ENCODE data around the gene PHF21A.
A peak's percentile ranks its signal among the peaks of the same experiment; 100 is the strongest.

PHF21A gene

GRCh38 chr11:45922425-45923082 is 198.7 kb downstream of the PHF21A start, which contains the start of gene LARGE2:
LARGE2 (plus strand) TSS chr11:45922656; CDS start chr11:45922883, 227 bp downstream.
- H3K4me1 Mint-ChIP-seq = peaks cover 36% of the 10 kb centered on the region
- ATAC-seq (replicated peaks; ENCODE audit: extremely low read depth, poor library complexity, severe bottlenecking) (no peak), DNase-seq (ENCODE audit: low spot score in 2 of 2) (no peak)
- no peak within 1 kb of the TSS for H3K27ac Mint-ChIP-seq (ENCODE audit: low read depth)
- peak within 1 kb of the TSS; percentile 83 for H3K4me3 Mint-ChIP-seq
- H3K27me3 Mint-ChIP-seq = no peaks in the 10 kb centered on the region
- peaks cover 10% of the 10 kb centered on the region for H3K36me3 Mint-ChIP-seq (ENCODE audit: insufficient read depth)
- H3K9me3 Mint-ChIP-seq = no peaks in the 10 kb centered on the region

- peaks cover 10% of the 10 kb centered on the region for H3K36me3 Mint-ChIP-seq (ENCODE audit: insufficient read depth)
- ATAC-seq (replicated peaks; ENCODE audit: extremely low read depth, poor library complexity, severe bottlenecking) = no peak
- H3K4me1 Mint-ChIP-seq = peaks cover 30% of the 10 kb centered on the region
- no peak for DNase-seq (ENCODE audit: low spot score in 2 of 2)
- H3K27ac Mint-ChIP-seq (ENCODE audit: low read depth) = no peak overlapping the region
- H3K9me3 Mint-ChIP-seq = no peaks in the 10 kb centered on the region
- H3K27me3 Mint-ChIP-seq = no peaks in the 10 kb centered on the region
- peak overlapping the region; percentile 76 for H3K4me3 Mint-ChIP-seq
Measured at GRCh38 chr11:45921561-45922424, 199.5 kb downstream of the PHF21A start.

- peak overlapping the region; percentile 76 for H3K4me3 Mint-ChIP-seq
- H3K27me3 Mint-ChIP-seq = no peaks in the 10 kb centered on the region
- no peak for ATAC-seq (replicated peaks; ENCODE audit: extremely low read depth, poor library complexity, severe bottlenecking)
- H3K9me3 Mint-ChIP-seq = no peaks in the 10 kb centered on the region
- DNase-seq (ENCODE audit: low spot score in 2 of 2) = no peak
- H3K4me1 Mint-ChIP-seq = peaks cover 38% of the 10 kb centered on the region
- peaks cover 12% of the 10 kb centered on the region for H3K36me3 Mint-ChIP-seq (ENCODE audit: insufficient read depth)
- H3K27ac Mint-ChIP-seq (ENCODE audit: low read depth) = no peak overlapping the region
Measured at GRCh38 chr11:45920531-45921477, 200.4 kb downstream of the PHF21A start.

GRCh38 chr11:45919806-45920530 is 201.3 kb downstream of the PHF21A start:
- peak overlapping the region; percentile 49 for H3K27ac Mint-ChIP-seq (ENCODE audit: low read depth)
- ATAC-seq (replicated peaks; ENCODE audit: extremely low read depth, poor library complexity, severe bottlenecking) = no peak

GRCh38 chr11:45918962-45919675 is 202.1 kb downstream of the PHF21A start:
- peaks cover 19% of the 10 kb centered on the region for H3K36me3 Mint-ChIP-seq (ENCODE audit: insufficient read depth)
- ATAC-seq (replicated peaks; ENCODE audit: extremely low read depth, poor library complexity, severe bottlenecking) = no peak
- no peaks in the 10 kb centered on the region for H3K27me3 Mint-ChIP-seq
- peaks cover 40% of the 10 kb centered on the region for H3K4me1 Mint-ChIP-seq
- H3K27ac Mint-ChIP-seq (ENCODE audit: low read depth) = peak overlapping the region; percentile 92
- DNase-seq (ENCODE audit: low spot score in 2 of 2) = no peak
- no peaks in the 10 kb centered on the region for H3K9me3 Mint-ChIP-seq
- H3K4me3 Mint-ChIP-seq = peak overlapping the region; percentile 82

More at GRCh38 chr11:45919806-45920530, 201.3 kb downstream of the PHF21A start:
- DNase-seq (ENCODE audit: low spot score in 2 of 2) = no peak
- Mint-ChIP-seq H3K4me1 (peaks cover 45% of the 10 kb centered on the region), H3K4me3 (peak overlapping the region; percentile 82), H3K27me3 (no peaks in the 10 kb centered on the region), H3K9me3 (no peaks in the 10 kb centered on the region), H3K36me3 (ENCODE audit: insufficient read depth) (peaks cover 14% of the 10 kb centered on the region)

- H3K4me1 Mint-ChIP-seq = peaks cover 38% of the 10 kb centered on the region
Measured at GRCh38 chr11:45918331-45918941, 202.8 kb downstream of the PHF21A start.

GRCh38 chr11:45917623-45918330 is 203.5 kb downstream of the PHF21A start, which contains the start of gene PEX16:
PEX16 (minus strand) TSS chr11:45917877; CDS start chr11:45917811, 66 bp downstream.
- H3K9me3 Mint-ChIP-seq = no peaks in the 10 kb centered on the region
- peaks cover 38% of the 10 kb centered on the region for H3K4me1 Mint-ChIP-seq
- no peaks in the 10 kb centered on the region for H3K27me3 Mint-ChIP-seq
- ATAC-seq (replicated peaks; ENCODE audit: extremely low read depth, poor library complexity, severe bottlenecking) (peak; percentile 94), DNase-seq (ENCODE audit: low spot score in 2 of 2) (peak; percentile 87 to 96)
- H3K36me3 Mint-ChIP-seq (ENCODE audit: insufficient read depth) = peaks cover 23% of the 10 kb centered on the region
- peak within 1 kb of the TSS; percentile 82 for H3K4me3 Mint-ChIP-seq
- peak within 1 kb of the TSS; percentile 92 for H3K27ac Mint-ChIP-seq (ENCODE audit: low read depth)

More at GRCh38 chr11:45918331-45918941, 202.8 kb downstream of the PHF21A start:
- Mint-ChIP-seq H3K9me3 (no peaks in the 10 kb centered on the region), H3K36me3 (ENCODE audit: insufficient read depth) (peaks cover 23% of the 10 kb centered on the region), H3K27me3 (no peaks in the 10 kb centered on the region), H3K4me3 (peak overlapping the region; percentile 82), H3K27ac (ENCODE audit: low read depth) (peak overlapping the region; percentile 92)
- DNase-seq (ENCODE audit: low spot score in 2 of 2) (no peak), ATAC-seq (replicated peaks; ENCODE audit: extremely low read depth, poor library complexity, severe bottlenecking) (peak; percentile 2)

GRCh38 chr11:45917286-45917622 is 204.0 kb downstream of the PHF21A start:
- Mint-ChIP-seq H3K27ac (ENCODE audit: low read depth) (peak overlapping the region; percentile 92), H3K4me3 (peak overlapping the region; percentile 82), H3K27me3 (no peaks in the 10 kb centered on the region), H3K36me3 (ENCODE audit: insufficient read depth) (peaks cover 23% of the 10 kb centered on the region), H3K4me1 (peaks cover 38% of the 10 kb centered on the region), H3K9me3 (no peaks in the 10 kb centered on the region)
- DNase-seq (ENCODE audit: low spot score in 2 of 2) (no peak), ATAC-seq (replicated peaks; ENCODE audit: extremely low read depth, poor library complexity, severe bottlenecking) (peak; percentile 3)

GRCh38 chr11:45915446-45915845 is 205.8 kb downstream of the PHF21A start:
- peak overlapping the region; percentile 82 for H3K4me3 Mint-ChIP-seq
- ATAC-seq (replicated peaks; ENCODE audit: extremely low read depth, poor library complexity, severe bottlenecking) = no peak
- no peaks in the 10 kb centered on the region for H3K9me3 Mint-ChIP-seq
- H3K36me3 Mint-ChIP-seq (ENCODE audit: insufficient read depth) = peaks cover 29% of the 10 kb centered on the region
- H3K4me1 Mint-ChIP-seq = peaks cover 38% of the 10 kb centered on the region
- no peak overlapping the region for H3K27ac Mint-ChIP-seq (ENCODE audit: low read depth)
- no peaks in the 10 kb centered on the region for H3K27me3 Mint-ChIP-seq
- DNase-seq (ENCODE audit: low spot score in 2 of 2) = no peak

- peak overlapping the region; percentile 23 for H3K4me3 Mint-ChIP-seq
- H3K27ac Mint-ChIP-seq (ENCODE audit: low read depth) = no peak overlapping the region
Measured at GRCh38 chr11:45913942-45914635, 207.2 kb downstream of the PHF21A start.

More at GRCh38 chr11:45913942-45914635, 207.2 kb downstream of the PHF21A start:
- Mint-ChIP-seq H3K9me3 (no peaks in the 10 kb centered on the region), H3K4me1 (peaks cover 26% of the 10 kb centered on the region), H3K27me3 (no peaks in the 10 kb centered on the region), H3K36me3 (ENCODE audit: insufficient read depth) (peaks cover 30% of the 10 kb centered on the region)
- DNase-seq (ENCODE audit: low spot score in 2 of 2) (no peak), ATAC-seq (replicated peaks; ENCODE audit: extremely low read depth, poor library complexity, severe bottlenecking) (no peak)
